Body of pancreas (tissue), 4 donors: ENCODE measurements around the gene SORCS2. TPM values are rescaled to one million over a fixed set of nuclear protein-coding genes. Genes with fewer than 3 reads are reported as not detected.
A peak's percentile ranks its signal among the peaks of the same experiment; 100 is the strongest.

ENCODE experiments used
- ATAC-seq: fragments of 150-250 bp; one replicate; pipeline ENCODE4 v1.9.1; 2016
- DNase-seq, 4 donors: peaks; one replicate each; pipeline ENCODE4 v3.0.0-alpha.2; 2019
- H3K27ac ChIP-seq, 4 donors: fragments of 200-600 bp; sonication (generic); 1 replicate in 3 of 4; 2 replicates in 1 of 4; pipeline versions ENCODE4 v1.5.1 to v1.6.1; 2016 to 2019; ENCODE audit warnings: mild to moderate bottlenecking in 1 of 4, mixed read lengths in 1 of 4, moderate library complexity in 1 of 4
- H3K27me3 ChIP-seq, 2 donors: fragments of 200-600 bp; sonication (generic); one replicate each; pipeline ENCODE4 v1.6.0; 2016; ENCODE audit warnings: mild to moderate bottlenecking in 1 of 2
- H3K36me3 ChIP-seq, 2 donors: fragments of 200-600 bp; sonication (generic); replicated peaks in 1 of 2; 2 replicates each; pipeline ENCODE4 v1.5.1; 2016; ENCODE audit warnings: low read depth in 2 of 2; ENCODE audit not compliant: insufficient read depth in 1 of 2
- H3K4me1 ChIP-seq: fragments of 200-600 bp; sonication (generic); one replicate; pipeline ENCODE4 v1.6.0; 2016
- H3K4me3 ChIP-seq, 2 donors: fragments of 200-600 bp; sonication (generic); 1 replicate in 1 of 2; 2 replicates in 1 of 2; pipeline ENCODE4 v1.5.1; 2016 to 2019
- H3K9me3 ChIP-seq, 3 donors: fragments of 200-600 bp; sonication (generic); 1 replicate in 2 of 3; 2 replicates in 1 of 3; pipeline ENCODE4 v1.5.1; 2016
- CTCF ChIP-seq, 7 experiments: fragments of 450-650 bp in 4 of 7; fragments of 200-600 bp in 3 of 7; sonication (generic) in 3 of 7; IDR thresholded peaks; one replicate each; pipeline ENCODE4 v1.5.1; 2016 to 2019; ENCODE audit warnings: antibody characterized with exemption in 7 of 7
- POLR2A ChIP-seq, 3 donors: fragments of 450-650 bp; IDR thresholded peaks; one replicate each; pipeline ENCODE4 v1.6.1; 2016; ENCODE audit warnings: antibody characterized with exemption in 3 of 3, mild to moderate bottlenecking in 2 of 3
- WGBS, 2 donors: methylation state at CpG; one replicate each; pipeline ENCODE4 v1.1.5; 2017; 5-methylcytosine and 5-hydroxymethylcytosine counted together
- intact Hi-C: fragments of 100-400 bp; cut with DNase I; formaldehyde crosslinking; loops from one replicate; pipeline ENCODE4 v1.15.1; 2023
- total RNA-seq, 2 donors: library from RNA; depleted of rRNA; stranded (reverse); fragments of >200 nt; gene quantifications; one replicate each; pipeline ENCODE4 v1.1.0, GENCODE V29; 2016

Gene SORCS2
- total RNA-seq, 2 donors from 2014 or later = 0.26 to 0.33 TPM

- intact Hi-C loops = no loop called here
- TF ChIP-seq CTCF (IDR thresholded peaks at IDR 0.05) (no peak), POLR2A (IDR thresholded peaks at IDR 0.05) (no peak)
- 69 to 74% methylated on average over 14 to 15 of the region's 15 CpGs for WGBS, 2 donors
- ATAC-seq (no peak), DNase-seq (no peak)
- no peaks in the 10 kb centered on the region for H3K27me3 ChIP-seq
- H3K4me3 ChIP-seq = no peak overlapping the region
- H3K4me1 ChIP-seq = no peaks in the 10 kb centered on the region
- no peaks in the 10 kb centered on the region for H3K36me3 ChIP-seq
- no peak overlapping the region for H3K27ac ChIP-seq
- H3K9me3 ChIP-seq = no peaks in the 10 kb centered on the region
These were observed 553.1 kb downstream of the SORCS2 start for GRCh38 chr4:7745301-7745885.

- H3K36me3 ChIP-seq = no peaks in the 10 kb centered on the region
- H3K27me3 ChIP-seq = no peaks in the 10 kb centered on the region
- H3K9me3 ChIP-seq = no peaks in the 10 kb centered on the region
- H3K27ac ChIP-seq = no peak overlapping the region
- no peaks in the 10 kb centered on the region for H3K4me1 ChIP-seq
- TF ChIP-seq CTCF (IDR thresholded peaks at IDR 0.05) = no peak
- H3K4me3 ChIP-seq = no peak overlapping the region
- no peak for DNase-seq
- 88% methylated on average over 18 to 19 of the region's 20 CpGs for WGBS, 2 donors
- no peak for ATAC-seq
- intact Hi-C loops = no loop called here
These were observed 554.2 kb downstream of the SORCS2 start for GRCh38 chr4:7746351-7747061.

GRCh38 chr4:7747062-7747385, 554.7 kb downstream of the SORCS2 start:
- H3K4me3 ChIP-seq = no peak overlapping the region
- ATAC-seq (no peak), DNase-seq (peak in 1 of 4 donors; percentile 47)
- no peaks in the 10 kb centered on the region for H3K27me3 ChIP-seq
- H3K4me1 ChIP-seq = no peaks in the 10 kb centered on the region
- H3K36me3 ChIP-seq = no peaks in the 10 kb centered on the region
- WGBS, 2 donors = 80 to 95% methylated on average over 7 of the region's 7 CpGs
- H3K9me3 ChIP-seq = no peaks in the 10 kb centered on the region
- TF ChIP-seq CTCF (IDR thresholded peaks at IDR 0.05) = no peak
- no peak for TF ChIP-seq POLR2A (IDR thresholded peaks at IDR 0.05)
- H3K27ac ChIP-seq = no peak overlapping the region
- intact Hi-C loops = no loop called here

- no peak for ATAC-seq
- intact Hi-C loops = no loop called here
- no peaks in the 10 kb centered on the region for H3K4me1 ChIP-seq
These were observed 555.2 kb downstream of the SORCS2 start for GRCh38 chr4:7747566-7747965.

More at GRCh38 chr4:7747566-7747965, 555.2 kb downstream of the SORCS2 start:
- WGBS, 2 donors = 86% methylated on average over 11 of the region's 11 CpGs
- TF ChIP-seq CTCF (IDR thresholded peaks at IDR 0.05) (no peak), POLR2A (IDR thresholded peaks at IDR 0.05) (no peak)
- Histone ChIP-seq H3K9me3 (no peaks in the 10 kb centered on the region), H3K27me3 (no peaks in the 10 kb centered on the region), H3K36me3 (no peaks in the 10 kb centered on the region), H3K4me3 (no peak overlapping the region), H3K27ac (no peak overlapping the region)
- no peak for DNase-seq
